SIG-M5 (cell line): ENCODE results near the gene PRCC.

Source experiments
- DNase-seq: peaks from one replicate; lab custom pipeline; 2025; lab: John Stamatoyannopoulos, UW

Gene PRCC

GRCh38 chr1:156767101-156767878, at the start of gene PRCC:
PRCC (plus strand) TSS chr1:156767535; CDS start chr1:156767772, 237 bp downstream.
- DNase-seq = peak; percentile 100

DNA sequence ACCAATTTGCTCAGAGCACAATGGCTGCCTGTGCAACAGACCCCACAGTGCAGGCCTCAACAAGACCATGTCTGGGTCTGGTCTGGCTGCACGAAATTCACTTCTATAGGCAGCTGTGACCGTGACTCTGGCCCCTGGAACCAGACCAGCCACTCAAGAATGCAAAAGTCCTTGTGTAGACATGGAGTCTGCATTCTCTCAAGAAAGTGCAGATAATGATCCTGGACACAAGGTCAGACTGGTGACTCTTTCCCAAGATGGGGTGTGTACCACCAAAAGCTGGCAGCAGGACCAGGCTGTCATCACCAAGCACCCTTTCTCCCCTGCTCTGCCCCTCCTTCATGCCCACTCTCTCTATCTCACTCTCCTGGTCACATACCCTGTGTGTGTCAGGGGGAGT, 46.2 kb upstream of the PRCC start:
- no peak for DNase-seq

DNA sequence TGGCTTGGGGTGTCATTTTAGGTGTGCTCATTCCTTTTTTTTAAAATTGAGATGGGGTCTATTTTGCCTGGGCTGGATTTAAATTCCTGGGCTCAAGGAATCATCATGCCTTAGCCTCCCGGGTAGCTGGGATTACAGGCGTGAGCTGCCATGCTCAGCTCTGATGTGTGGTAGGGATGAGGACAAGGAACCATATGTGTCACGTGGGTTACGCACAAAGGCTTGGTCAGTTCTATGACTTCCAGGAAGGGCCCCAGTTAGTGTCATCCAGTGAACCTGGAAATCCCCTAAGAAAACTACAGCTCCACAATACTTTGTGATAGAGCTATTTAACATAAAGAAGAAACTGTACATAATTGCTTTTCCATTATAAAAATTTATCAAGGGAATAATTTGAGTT, 45.8 kb upstream of the PRCC start:
- no peak for DNase-seq

DNA sequence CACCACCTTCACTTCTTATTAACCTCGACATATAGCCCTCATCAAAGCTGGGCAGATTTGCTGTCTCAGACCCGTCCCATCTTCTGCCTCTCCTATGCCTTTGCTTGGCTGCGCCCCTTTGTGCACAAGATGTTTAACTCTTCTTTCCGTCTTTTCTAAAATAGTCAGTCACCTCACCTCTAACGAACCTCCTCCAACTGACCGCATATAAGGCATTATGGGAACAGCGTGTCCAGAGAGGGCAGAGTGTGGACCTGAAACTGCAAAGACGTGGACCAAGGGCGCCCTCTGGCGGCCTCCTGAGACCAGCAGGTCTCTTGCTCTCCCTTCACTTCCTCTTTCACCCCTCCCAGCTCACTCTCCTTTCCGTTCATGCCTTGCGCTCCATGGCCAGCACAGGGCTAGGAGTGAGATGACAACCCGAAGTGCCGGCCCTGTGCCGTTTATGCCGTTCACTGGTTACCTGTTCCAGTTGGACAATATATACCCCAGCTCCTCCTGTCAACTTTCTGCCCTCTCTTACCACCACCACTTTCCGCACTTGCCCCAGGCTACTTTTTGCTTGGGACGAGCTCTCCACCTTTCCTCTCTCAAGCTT, 41.6 kb upstream of the PRCC start:
- DNase-seq = peak; percentile 88

GRCh38 chr1:156726549-156727226, 40.6 kb upstream of the PRCC start:
- DNase-seq = peak; percentile 42

GRCh38 chr1:156727492-156727891, 39.8 kb upstream of the PRCC start:
- no peak for DNase-seq

DNA sequence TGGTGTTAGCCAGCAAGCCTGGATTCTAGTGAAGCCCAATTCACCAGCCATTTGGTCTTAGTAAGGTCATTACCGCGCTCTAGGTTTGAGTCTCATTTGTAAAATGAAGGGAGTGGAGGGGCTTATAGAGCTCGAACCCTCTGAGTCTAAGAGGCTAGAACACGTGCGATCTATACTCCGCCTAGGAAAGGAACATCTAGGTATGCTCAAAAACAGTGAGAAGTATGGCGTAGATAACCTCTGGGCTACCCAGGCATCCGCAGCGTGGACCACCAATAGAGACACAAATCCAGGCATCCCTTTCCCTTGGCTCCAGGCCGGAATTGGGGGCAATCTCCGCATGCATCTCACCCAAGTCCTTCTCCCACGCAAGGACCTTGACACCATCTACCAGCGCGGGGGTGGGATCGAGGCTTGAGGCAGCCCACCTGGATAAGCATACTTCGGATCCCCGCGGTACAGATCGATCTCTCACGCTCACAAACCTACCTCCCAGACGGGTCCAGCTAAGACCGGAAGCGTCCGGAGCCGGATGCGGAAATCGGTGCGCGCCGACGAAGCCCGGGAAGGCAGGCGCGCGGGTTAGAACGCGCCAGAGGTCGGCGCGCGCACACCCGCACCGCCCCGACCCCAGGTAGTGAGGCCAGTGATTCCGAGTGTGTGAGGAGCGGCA, 39.3 kb upstream of the PRCC start, which contains the start of gene METTL25B:
TSS of gene METTL25B (plus strand) at position 544 of the 673 bp plus-strand sequence. CDS start 636 bp downstream, outside the sequence.
- DNase-seq = no peak

- DNase-seq = peak; percentile 97
Measured at GRCh38 chr1:156728599-156729462, 38.5 kb upstream of the PRCC start, which contains the start of gene ISG20L2. ISG20L2 (minus strand) TSS chr1:156728766; CDS start chr1:156727652, 1,114 bp downstream.

- DNase-seq = no peak
Measured at GRCh38 chr1:156733989-156734584, 33.2 kb upstream of the PRCC start.

DNA sequence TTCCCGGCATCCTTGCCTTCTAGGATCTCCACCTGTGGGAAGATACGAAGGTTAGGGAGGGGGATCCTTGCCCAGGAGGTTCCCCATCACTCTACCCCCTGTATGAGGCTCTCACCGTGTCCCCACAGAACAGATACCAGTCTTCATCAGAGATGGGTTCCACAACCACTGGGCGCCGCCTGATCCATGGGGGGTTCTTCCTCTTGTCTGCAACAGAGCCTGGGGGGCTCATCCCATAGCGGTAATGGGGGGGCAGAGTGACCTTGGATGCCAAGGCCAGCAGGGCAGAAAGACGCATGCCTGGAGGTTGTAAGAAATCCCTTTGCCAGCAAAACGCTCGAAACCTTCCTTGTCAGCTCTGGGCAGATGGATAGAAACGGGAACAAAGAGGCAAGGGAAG, 28.9 kb upstream of the PRCC start:
- no peak for DNase-seq

DNA sequence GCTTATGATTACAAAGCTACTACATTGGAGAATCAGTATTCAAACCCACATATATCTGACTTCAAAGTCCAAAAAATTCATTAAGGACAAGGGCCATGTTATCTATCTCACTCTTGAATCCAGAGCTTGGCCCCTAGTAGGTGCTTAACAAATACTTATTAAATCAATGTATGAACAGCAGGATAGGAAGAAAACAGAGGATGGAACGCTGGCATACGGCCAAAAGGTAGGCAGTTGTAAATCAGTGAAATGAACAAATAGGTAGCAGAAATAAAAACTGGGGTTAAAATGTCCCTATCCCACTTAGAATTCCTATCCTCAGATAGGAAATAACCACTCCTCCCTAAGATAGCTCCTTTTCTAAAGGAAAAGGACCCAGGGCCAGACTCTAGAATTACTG, 28.4 kb upstream of the PRCC start:
- no peak for DNase-seq

GRCh38 chr1:156740237-156740740, 27.0 kb upstream of the PRCC start:
- no peak for DNase-seq

DNA sequence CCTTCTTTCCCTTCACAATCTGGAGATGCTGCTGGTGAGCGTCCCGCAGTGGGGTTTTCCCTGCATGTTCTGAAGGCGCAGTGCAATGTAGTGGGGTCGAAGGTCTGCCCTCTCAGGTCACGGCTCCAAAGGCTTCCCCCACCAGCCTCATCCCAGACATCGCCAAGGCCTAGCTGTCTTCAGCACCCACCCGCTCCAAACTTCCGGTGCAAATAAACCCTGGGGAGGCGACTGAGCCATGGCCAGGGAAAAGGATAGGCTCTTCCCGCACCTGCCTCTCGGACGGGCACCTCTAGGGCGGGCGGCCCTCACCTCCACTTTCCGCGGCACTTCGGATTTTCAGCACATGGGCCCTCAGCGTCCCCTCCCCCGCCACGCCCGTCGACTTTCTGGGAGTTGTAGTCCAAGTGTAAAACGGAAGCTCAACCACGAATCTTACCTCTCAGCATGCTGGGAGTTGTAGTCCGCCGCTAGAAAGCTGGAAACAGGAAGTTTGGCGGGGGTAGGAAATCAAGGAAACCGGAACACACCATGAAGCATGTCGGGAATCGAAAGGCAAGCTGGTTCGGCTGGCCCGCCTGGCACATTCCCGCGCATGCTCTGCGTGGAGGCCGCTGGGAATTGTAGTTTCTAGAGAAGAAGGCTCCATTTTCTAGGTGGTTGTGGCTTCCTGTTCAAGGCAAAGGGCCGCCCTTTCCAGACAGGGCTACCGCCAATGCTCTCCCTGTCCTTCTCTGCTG, 26.4 kb upstream of the PRCC start, which contains the start of gene MRPL24:
TSS of gene MRPL24 (minus strand) at position 348 of the 740 bp plus-strand sequence. CDS start 2,384 bp downstream, outside the sequence.
- peak; percentile 100 for DNase-seq

DNA sequence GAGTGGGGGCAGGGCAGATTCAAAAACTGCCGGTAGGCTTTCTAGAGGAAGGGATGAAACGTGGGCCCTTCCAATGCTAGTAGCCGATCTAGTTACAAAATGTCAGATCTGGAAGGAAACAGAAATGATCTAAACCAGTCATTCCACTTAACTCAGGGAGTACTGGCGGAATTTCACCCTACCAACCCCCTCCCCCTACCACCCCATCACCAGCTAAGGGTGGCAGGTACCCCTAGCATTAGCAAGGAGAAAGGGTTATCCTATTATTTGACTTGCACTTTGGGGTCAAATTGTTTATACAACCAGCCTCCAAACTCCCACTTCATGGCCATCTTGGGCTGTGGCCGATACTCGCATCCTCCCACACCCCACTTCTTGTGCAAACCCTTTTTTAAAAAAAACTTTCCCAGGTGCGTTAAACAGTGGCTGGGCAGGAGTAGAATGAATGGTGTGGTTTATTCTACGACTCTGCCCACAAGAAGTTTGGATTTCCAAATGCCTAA, 25.8 kb upstream of the PRCC start:
- no peak for DNase-seq

DNA sequence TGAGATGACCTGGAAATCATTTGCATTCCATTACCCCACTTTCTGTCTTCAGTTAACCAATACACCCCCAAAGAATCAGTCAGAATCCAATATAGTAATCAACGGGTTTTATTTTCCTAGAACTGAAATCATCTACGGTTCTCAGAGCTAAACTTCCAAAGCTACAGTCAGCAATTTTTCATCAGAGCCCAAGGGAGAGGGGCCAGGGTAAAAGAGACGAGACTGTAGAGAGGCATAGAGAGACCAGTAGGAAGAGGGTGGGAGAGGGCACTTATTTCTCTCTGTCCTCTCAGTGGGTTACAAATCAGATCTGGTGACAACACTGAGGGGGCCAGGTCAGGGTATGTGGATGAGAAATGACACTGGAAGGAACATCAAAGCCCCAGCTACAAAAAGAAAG, 25.3 kb upstream of the PRCC start:
- no peak for DNase-seq

- DNase-seq = no peak
Measured at GRCh38 chr1:156742801-156743200, 24.5 kb upstream of the PRCC start.

DNA sequence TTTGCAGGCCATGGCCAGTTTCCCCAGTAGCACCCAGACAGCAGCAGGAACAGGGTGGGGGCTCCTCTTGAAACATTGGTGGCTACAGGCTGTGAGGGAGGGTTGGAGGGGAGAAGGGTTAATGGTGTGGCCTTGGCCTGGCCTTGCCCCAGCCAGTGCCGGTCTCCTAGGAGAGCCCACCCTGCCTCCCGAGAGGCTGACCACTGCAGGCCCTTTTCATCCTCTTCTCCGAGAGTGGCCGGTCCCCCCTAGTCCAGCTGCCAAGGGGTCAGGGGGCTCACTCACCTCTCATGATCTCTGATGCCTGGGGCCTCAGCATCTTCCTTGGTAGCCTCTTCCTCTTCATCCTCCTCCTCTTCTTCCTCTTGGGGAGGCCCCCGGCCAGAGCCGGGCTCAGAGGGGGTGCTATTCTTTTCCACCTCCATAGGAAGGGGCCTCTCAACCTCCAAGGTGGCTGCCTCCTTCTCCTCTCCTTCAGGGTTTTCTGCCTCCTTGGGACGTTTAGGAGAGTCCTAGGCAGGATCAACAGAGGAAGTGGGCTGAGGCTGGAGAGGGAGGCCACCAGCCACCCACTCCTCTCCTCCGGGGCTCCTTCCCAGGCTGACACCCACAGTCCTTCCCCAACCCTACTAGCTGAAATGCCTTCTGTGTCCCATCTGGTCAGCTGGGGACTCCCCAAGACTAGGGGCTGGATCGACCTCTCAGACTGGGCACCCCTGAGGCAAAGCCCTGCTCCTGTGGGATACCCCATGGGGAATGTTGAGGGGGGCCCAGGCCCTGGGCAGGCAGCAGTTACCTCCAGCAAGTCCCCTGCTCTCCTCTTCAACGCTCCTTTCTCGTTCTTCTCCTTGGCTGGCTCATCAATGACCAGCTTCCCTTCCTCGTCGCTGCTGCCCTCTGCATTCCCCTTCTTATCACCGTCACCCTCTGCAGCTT, 23.7 kb upstream of the PRCC start:
- no peak for DNase-seq

DNA sequence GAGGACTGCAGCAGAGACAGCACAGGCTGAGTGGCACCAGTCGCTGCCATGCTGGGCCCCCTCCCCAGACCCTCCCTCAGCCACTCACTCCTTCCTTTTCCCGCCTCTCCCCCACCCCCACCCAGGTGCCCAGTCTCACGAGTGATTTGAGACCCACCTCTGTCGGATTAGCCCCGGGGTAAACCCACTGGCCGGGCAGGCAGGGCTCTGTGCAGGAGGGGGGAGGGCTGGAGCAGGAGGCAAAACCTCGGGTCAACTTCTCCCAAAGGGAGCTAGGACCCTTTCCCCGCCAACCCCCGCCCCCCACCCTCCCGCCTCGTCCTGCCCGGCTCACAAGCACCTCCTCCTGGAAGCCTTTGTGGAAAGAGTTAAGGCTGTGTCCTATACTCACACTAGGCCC, 23.0 kb upstream of the PRCC start:
- no peak for DNase-seq
